Colonic mucosa (tissue), 4 donors: ENCODE measurements around the gene ECSCR. TPM values are rescaled to one million over a fixed set of nuclear protein-coding genes. Genes with fewer than 3 reads are reported as not detected.

Experiments
- DNase-seq: peaks from one replicate; pipeline ENCODE4 v3.0.0-alpha.2; 2020
- H3K27ac ChIP-seq: fragments of 200-600 bp; one replicate; pipeline ENCODE4 v1.8.0; 2021
- H3K27me3 ChIP-seq: fragments of 200-600 bp; one replicate; pipeline ENCODE4 v1.8.0; 2021
- H3K36me3 ChIP-seq: fragments of 200-600 bp; one replicate; pipeline ENCODE4 v1.8.0; 2021
- H3K4me1 ChIP-seq: fragments of 200-600 bp; one replicate; pipeline ENCODE4 v1.8.0; 2021; ENCODE audit warnings: mild to moderate bottlenecking
- H3K4me3 ChIP-seq: fragments of 200-600 bp; one replicate; pipeline ENCODE4 v1.8.0; 2021
- H3K9ac ChIP-seq, 2 donors: one replicate each; pipeline ENCODE4 v1.7.0; 2013; ENCODE audit warnings: control low read depth in 2 of 2, low read depth in 2 of 2, low read length in 2 of 2
- H3K9me3 ChIP-seq: fragments of 200-600 bp; one replicate; pipeline ENCODE4 v1.8.0; 2021
- intact Hi-C: fragments of 100-400 bp; cut with DNase I; formaldehyde crosslinking; loops from one replicate; pipeline ENCODE4 v1.14.1; 2022
- total RNA-seq, 2 donors: library from RNA; stranded (reverse); fragmentation: NEBNext Ultra II Directional in 1 of 2; extraction: Animal tissue kit (Norgen Biotek cat#: 25700) in 1 of 2; gene quantifications; one replicate each; pipeline ENCODE4 v1.2.1, GENCODE V29; 2021
- TF ChIP-seq, protein P1 (sequence below): fragments of 200-600 bp; IDR thresholded peaks from one replicate; pipeline ENCODE4 v1.8.0; 2022; ENCODE audit warnings: antibody characterized with exemption, mild to moderate bottlenecking
- donor health status: healthy.
- donor health status: DM: no; HTN: no; CAD: no.
- donor health status: DM: no; HTN: no; CAD: no.

ECSCR gene
- total RNA-seq, 2 donors from 2014 or later: 2.2 to 7.4 TPM

- H3K4me1 ChIP-seq: no peaks in the 10 kb centered on the region
- no peaks in the 10 kb centered on the region for H3K27me3 ChIP-seq
- DNase-seq: no peak
- TF ChIP-seq, protein P1, sequence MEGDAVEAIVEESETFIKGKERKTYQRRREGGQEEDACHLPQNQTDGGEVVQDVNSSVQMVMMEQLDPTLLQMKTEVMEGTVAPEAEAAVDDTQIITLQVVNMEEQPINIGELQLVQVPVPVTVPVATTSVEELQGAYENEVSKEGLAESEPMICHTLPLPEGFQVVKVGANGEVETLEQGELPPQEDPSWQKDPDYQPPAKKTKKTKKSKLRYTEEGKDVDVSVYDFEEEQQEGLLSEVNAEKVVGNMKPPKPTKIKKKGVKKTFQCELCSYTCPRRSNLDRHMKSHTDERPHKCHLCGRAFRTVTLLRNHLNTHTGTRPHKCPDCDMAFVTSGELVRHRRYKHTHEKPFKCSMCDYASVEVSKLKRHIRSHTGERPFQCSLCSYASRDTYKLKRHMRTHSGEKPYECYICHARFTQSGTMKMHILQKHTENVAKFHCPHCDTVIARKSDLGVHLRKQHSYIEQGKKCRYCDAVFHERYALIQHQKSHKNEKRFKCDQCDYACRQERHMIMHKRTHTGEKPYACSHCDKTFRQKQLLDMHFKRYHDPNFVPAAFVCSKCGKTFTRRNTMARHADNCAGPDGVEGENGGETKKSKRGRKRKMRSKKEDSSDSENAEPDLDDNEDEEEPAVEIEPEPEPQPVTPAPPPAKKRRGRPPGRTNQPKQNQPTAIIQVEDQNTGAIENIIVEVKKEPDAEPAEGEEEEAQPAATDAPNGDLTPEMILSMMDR: no peak
- intact Hi-C loops: no loop called here
- H3K4me3 ChIP-seq: no peak overlapping the region
- H3K27ac ChIP-seq: no peak overlapping the region
- H3K9me3 ChIP-seq: no peaks in the 10 kb centered on the region
- H3K9ac ChIP-seq: no peak overlapping the region
- no peaks in the 10 kb centered on the region for H3K36me3 ChIP-seq
Observed at GRCh38 chr5:139401546-139401945, 61.0 kb downstream of the ECSCR start.

GRCh38 chr5:139399501-139400121 lies 62.9 kb downstream of the ECSCR start:
- Histone ChIP-seq H3K9me3 (no peaks in the 10 kb centered on the region), H3K27me3 (peaks cover 2% of the 10 kb centered on the region), H3K4me1 (no peaks in the 10 kb centered on the region), H3K4me3 (no peak overlapping the region), H3K9ac (no peak overlapping the region), H3K36me3 (no peaks in the 10 kb centered on the region), H3K27ac (no peak overlapping the region)
- intact Hi-C loops: loop anchor here (10.0 kb wide), 1 partner anchor 105 kb away; the partner anchor contains the start of gene MATR3
- TF ChIP-seq, protein P1: no peak
- DNase-seq: no peak

Other genes starting within 250 kb of the ECSCR start
- 100 to 1,000 TPM; 105 to 128 TPM for gene MATR3, start 169.0 kb downstream of the ECSCR start, total RNA-seq
- 10 to 100 TPM; 39.4 to 49.7 TPM for gene PAIP2, start 120.9 kb downstream of the ECSCR start, total RNA-seq
- 1 to 10 TPM; 5.0 to 7.0 TPM for gene SLC23A1, start 79.4 kb downstream of the ECSCR start, total RNA-seq
- 10 to 100 TPM; 10.6 to 13.2 TPM for gene MZB1, start 72.8 kb downstream of the ECSCR start, total RNA-seq
- gene PROB1, start 67.6 kb downstream of the ECSCR start, total RNA-seq: under 1 TPM; 0.48 to 0.96 TPM
- 1 to 10 TPM; 2.9 to 3.9 TPM for gene SPATA24, start 58.7 kb downstream of the ECSCR start, total RNA-seq
- gene DNAJC18, start 23.2 kb downstream of the ECSCR start, total RNA-seq: 1 to 10 TPM; 3.6 to 5.7 TPM
- gene SMIM33, start 8.3 kb upstream of the ECSCR start, total RNA-seq: 1 to 10 TPM; 3.4 to 5.9 TPM
- gene STING1, start 20.0 kb upstream of the ECSCR start, total RNA-seq: 10 to 100 TPM; 49.0 to 49.2 TPM
- gene UBE2D2, start 98.6 kb upstream of the ECSCR start, total RNA-seq: 100 to 1,000 TPM; 146 to 155 TPM
- gene CXXC5, start 185.6 kb upstream of the ECSCR start, total RNA-seq: 10 to 100 TPM; 32.3 to 40.4 TPM